ENCODE results near the gene FGF14.

The FGF14 gene

DNA sequence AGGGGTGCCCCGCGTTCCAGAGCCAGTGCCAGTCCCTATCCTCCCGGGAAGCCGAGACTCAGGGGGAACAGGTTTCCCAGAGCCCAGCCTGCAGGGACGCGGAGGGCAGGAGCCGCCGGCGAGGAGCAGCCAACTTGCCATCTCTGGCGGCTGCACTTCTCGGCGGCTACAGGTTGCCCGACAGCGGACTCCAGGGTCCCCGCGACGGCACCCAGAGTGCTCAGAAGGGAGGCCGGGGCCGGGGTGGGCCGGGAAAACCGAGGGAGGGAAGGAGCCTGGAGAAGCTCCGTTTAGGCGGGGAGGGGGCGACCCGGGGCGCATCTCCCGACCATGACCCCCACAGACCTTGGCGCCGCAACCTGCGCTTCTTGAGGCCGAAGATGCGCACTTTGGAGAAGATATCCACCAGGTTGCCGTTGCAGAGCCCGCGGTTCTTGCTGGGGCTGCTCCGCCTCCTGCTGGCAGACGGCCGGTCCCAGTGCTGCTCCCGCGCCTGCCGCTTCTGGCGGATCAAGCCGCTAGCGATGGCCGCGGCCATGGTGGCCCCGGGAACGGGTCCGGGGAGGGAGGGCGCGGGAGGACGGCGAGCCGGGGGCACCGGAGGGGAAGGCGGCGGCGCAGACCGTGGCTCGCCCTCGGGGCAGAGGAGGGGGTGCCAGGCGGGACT is 485.6 kb downstream of the FGF14 start:
- peak; percentile 56 for DNase-seq

DNA sequence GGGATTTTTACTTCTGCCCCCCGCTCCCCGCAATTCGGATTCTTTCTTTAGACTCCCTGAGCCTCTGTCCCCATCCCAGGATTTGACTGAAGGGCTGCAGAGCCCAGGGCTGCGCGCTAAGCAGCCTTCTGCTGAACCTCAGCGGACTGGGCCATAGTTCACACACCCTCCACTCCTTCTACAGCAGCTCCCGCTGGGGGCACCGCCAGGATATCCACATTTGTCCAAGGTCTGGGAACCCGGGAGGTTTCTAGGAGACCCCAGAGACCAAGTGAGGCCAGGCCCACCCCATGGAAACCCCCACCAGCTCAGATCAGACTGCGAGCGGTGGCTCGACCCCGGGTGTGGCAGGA is 486.1 kb downstream of the FGF14 start:
- DNase-seq, result peak; percentile 46

DNA sequence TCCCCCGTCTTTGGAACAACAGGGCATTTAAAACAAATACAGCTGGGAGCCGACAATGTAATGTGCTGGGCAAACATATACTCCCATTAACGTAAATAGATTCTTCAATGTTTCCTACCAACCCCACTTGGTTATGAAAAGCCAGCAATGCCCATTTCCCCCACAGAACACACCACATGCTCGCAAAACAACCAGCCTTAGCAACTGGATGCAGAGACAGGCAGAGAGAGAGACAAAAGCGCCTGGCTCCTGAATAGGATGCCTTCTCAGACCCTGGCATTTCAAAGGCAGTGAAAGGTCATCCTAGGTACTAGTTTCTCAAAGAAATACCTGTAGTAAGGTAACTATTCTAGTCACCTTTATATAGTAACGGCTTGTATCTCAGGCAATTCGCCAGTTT is 486.5 kb downstream of the FGF14 start:
- DNase-seq, result peak; percentile 89

GRCh38 chr13:101911752-101912151 is 490.1 kb downstream of the FGF14 start:
- no peak for DNase-seq

DNA sequence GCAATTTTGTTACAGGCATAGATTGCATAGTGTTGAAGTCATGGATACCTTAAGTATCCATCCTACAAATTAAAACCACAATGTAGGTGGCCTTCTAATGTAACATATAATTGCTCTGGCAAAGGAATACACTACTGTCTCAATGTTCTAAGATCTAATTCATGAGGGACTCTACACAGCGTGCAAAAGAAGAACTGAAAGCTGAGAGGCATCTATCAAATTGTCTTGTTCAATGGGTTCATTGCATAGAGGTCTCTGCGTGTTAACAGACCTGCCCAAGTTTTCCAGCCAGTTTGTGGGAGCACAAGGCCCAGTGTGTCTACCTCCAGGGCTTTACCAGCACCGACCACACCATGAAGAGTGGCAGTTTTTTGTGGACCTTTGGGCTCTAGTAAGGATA is 498.0 kb downstream of the FGF14 start:
- DNase-seq, result no peak

DNA sequence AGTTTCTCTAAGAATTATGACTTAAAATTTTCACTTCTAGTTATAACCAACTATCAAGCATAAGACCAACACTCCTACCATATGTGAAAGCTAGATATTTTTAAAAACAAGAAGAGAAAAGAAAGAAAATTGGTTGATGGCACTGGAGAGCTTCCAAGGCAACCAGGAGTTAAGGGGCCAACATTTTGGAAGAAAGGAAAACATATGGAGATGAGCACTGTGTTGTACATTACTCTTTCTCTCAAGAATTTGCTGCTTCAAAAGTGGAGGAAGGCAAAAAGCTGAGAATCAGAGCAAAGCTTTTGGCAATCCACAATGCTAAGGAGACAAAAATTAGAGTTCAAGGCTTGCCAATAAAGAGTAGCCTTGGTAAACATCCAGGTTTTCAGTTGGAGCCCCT is 503.2 kb downstream of the FGF14 start:
- no peak for DNase-seq

- no peak for DNase-seq
Measured at GRCh38 chr13:101896541-101896940, 505.3 kb downstream of the FGF14 start.

GRCh38 chr13:101893021-101893420 is 508.8 kb downstream of the FGF14 start:
- DNase-seq, result no peak

DNA sequence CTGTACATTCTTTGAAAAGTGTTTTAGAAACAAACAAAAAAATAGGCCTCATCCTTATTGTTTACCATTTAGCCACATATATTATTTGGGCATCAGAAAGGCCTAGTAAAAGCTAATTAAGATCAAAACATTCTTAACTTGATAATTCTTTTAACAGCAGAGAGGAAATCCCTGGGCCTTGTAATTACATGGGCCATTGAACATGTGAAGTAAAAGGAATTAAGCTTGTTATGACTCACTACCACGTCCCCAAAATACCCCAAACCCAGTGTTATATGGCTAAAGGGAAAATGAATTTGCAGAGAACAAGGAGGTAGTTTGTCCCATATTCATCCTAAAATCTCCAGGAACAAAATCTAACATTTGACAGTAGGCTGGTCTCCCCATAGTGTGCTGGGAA is 509.6 kb downstream of the FGF14 start:
- DNase-seq, result no peak

GRCh38 chr13:101881593-101881992 is 520.3 kb downstream of the FGF14 start:
- no peak for DNase-seq

- DNase-seq, result no peak
Measured at GRCh38 chr13:101880581-101880980, 521.3 kb downstream of the FGF14 start.

- DNase-seq, result no peak
Measured at GRCh38 chr13:101876951-101877350, 524.9 kb downstream of the FGF14 start.

GRCh38 chr13:101875717-101876393 is 526.0 kb downstream of the FGF14 start:
- peak; percentile 91 for DNase-seq

GRCh38 chr13:101875091-101875490 is 526.8 kb downstream of the FGF14 start:
- DNase-seq, result no peak

GRCh38 chr13:101869553-101869952 is 532.3 kb downstream of the FGF14 start:
- DNase-seq, result peak; percentile 7

DNA sequence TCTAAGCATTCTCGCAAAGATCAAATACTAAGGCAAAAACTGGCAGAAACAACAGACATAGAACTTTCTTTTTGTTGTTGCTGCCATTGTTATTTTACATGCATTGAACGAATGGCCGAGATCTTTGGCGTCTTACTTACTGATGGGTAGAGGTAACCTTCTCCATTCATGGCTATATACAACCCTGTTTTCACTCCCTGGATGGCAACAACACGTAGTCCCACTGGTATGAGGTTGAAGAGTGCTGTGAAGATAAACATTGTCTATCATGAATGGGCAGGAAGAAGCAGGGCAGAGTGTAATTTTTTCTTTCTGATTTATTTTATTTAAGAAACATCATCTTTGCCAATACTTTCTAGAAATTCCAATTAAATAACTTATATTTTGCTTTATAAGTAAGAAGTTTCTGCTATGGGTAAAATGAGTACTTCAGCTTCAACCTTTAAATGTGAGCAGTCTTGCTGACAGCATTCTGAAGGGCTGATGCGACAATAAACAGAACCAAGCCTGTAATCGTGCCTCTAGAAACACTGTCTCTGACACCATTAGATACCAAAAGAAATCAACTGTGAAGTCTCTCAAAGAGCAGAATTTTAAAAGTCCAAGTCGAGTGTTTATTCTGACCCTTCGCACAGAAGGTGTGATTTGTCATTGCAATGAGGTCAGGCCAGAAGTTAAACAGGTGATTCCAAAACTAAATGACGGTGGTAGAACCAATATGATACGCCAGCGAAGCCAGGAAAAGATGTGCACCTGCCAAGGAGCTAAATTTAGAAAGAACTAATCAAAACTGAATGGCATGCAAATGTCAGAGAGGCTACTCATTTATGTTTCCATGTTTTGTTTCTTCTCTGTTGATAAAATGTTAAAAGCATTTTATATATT is 533.0 kb downstream of the FGF14 start:
- DNase-seq, result peak; percentile 57

- DNase-seq, result no peak
Measured at GRCh38 chr13:101866889-101867581, 534.8 kb downstream of the FGF14 start.

GRCh38 chr13:101858860-101859259 is 543.0 kb downstream of the FGF14 start:
- DNase-seq, result no peak

DNA sequence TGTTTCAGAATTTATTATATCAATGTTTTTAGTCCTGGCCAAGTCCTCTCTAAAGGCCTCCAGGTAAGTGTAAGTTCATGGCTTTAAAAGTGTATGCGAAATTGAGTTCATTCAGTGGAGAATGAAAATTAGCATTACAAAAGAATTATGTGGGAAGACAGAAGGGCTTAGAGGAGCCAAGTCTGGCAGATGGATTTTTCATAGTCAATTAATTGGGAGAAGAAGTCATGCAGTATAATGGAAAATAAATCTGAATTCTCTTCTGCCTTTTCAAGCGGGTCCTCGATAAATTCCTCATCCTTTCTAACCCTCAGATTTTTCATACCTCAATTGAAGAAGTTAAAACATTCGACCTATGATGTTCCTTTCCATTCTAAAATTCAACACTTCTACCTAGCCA is 555.1 kb downstream of the FGF14 start:
- no peak for DNase-seq

GRCh38 chr13:101846249-101846648 is 555.6 kb downstream of the FGF14 start:
- DNase-seq, result no peak

DNA sequence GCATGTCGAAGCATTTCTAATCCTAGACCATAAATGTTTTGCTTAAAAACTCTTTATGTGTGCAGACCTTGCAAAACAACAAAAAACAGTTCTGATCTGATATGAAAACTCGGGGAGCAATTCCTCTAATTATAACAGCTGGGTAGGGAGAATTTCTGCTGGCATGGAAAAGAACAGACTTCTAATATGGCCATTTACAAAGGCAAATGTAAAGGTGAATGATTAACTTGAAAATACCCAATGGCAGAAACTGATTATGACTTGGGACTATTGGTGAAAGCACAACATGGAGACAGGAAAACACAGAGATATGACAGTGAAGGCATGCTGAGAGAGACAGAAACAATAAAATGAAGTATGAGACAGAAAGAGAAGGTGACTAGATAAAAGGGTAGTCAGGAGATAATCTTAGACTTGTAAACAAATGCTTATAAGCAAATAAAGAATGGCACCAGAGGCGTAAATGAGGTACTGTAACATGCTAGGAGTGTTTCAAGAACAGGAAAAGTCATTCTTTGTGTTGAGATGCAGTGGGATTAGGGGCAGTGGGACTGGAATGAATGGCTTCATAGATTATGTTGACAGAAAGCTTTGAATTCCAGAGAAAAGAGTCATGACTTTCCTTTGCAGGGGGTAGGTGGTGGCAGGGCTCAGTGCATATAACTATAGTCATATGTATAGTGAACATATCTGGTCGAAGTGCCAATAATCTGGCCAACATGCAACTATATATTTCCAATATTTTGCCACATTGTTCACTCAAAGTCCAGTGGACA is 556.4 kb downstream of the FGF14 start:
- DNase-seq, result no peak

- no peak for DNase-seq
Measured at GRCh38 chr13:101841698-101842097, 560.1 kb downstream of the FGF14 start.
